ENCODE data around the gene PLEKHG4B.
"Not testable (repeated sequence)": the region's sequence is repeated elsewhere in the genome, so short reads cannot be mapped to it uniquely, and the experiment has no call there.

PLEKHG4B gene

DNA sequence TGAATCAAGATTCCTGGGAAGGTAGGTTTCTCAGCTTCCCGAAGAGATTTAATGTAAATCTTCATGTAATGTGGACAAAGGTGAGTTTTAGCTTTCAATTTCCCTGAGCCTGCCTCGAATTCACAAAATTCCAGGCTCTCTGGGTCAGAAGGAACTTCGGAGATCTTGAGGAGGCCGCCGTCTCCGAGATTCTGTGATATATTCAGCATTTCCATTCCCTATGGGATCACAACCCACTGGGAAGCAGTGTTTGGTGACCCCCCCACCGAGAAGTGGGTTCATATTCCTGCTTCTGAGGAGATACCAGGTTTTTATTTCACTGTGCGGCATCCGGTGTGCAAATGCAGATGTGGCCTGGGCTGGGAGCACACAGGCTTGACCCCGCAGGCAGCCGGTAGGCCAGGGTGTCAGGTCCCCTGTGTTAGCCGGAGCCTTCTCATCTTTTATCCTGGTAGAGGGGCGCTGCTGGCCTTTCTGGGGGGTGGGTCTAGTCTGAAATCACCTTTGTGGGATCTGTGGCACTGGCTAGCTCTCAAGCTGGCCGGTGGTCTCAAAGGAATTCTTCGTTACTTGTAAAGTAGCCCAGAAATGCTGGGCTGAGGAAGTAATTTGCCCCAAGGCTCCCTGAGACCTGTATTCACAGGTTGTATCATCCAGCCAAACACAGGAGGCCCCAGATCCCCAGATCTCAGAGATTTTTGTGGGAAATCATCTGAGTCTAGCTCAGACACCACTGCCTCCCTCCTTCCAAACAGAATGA lies 1.4 kb downstream of the PLEKHG4B start:
- TF ChIP-seq, protein P1, sequence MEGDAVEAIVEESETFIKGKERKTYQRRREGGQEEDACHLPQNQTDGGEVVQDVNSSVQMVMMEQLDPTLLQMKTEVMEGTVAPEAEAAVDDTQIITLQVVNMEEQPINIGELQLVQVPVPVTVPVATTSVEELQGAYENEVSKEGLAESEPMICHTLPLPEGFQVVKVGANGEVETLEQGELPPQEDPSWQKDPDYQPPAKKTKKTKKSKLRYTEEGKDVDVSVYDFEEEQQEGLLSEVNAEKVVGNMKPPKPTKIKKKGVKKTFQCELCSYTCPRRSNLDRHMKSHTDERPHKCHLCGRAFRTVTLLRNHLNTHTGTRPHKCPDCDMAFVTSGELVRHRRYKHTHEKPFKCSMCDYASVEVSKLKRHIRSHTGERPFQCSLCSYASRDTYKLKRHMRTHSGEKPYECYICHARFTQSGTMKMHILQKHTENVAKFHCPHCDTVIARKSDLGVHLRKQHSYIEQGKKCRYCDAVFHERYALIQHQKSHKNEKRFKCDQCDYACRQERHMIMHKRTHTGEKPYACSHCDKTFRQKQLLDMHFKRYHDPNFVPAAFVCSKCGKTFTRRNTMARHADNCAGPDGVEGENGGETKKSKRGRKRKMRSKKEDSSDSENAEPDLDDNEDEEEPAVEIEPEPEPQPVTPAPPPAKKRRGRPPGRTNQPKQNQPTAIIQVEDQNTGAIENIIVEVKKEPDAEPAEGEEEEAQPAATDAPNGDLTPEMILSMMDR (IDR thresholded peaks at IDR 0.05; ENCODE audit: low read depth, low read length, missing control alignments), result no peak
- no peak overlapping the region for H3K4me3 ChIP-seq (ENCODE audit: low read depth, low read length)
- DNase-seq (ENCODE audit: low read depth), result no peak

DNA sequence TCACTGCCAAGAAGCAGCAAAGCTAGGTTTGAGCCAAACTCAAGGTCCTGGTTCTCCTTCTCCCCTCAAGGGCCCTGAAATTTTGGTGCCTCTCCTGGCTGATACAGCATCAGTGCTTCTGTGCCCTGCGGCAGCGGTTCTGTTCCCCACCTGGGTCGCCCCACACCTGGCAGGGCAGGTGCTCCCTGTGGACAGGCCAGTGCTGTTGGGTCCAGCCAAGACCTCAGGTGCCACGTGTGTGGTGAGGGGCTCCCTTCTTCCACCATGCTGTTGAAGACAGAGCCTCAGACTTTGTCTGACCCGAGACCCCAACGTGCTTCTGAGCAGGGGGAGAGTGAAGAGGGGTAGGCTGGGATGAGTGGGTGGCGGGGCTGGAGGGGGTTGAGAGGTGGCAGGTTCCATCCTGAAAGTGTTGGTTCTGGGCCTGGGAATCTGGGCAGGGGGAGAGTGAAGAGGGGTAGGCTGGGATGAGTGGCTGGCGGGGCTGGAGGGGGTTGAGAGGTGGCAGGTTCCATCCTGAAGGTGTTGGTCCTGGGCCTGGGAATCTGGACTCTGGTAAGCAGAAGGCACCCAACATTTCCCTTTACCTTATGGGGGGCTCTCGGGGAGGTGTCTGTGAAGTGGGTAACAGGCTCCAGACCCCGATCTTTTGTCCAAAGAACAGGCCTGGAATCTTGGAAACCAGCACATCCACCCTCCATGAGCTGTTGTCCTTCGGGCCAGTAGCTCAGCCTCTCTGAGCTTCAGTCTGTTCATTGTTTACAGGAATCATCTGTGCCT lies 2.3 kb downstream of the PLEKHG4B start:
- TF ChIP-seq, protein P1 (IDR thresholded peaks at IDR 0.05; ENCODE audit: low read depth, low read length, missing control alignments), result no peak
- H3K4me3 ChIP-seq (ENCODE audit: low read depth, low read length), result no peak overlapping the region
- no peak for DNase-seq (ENCODE audit: low read depth)

DNA sequence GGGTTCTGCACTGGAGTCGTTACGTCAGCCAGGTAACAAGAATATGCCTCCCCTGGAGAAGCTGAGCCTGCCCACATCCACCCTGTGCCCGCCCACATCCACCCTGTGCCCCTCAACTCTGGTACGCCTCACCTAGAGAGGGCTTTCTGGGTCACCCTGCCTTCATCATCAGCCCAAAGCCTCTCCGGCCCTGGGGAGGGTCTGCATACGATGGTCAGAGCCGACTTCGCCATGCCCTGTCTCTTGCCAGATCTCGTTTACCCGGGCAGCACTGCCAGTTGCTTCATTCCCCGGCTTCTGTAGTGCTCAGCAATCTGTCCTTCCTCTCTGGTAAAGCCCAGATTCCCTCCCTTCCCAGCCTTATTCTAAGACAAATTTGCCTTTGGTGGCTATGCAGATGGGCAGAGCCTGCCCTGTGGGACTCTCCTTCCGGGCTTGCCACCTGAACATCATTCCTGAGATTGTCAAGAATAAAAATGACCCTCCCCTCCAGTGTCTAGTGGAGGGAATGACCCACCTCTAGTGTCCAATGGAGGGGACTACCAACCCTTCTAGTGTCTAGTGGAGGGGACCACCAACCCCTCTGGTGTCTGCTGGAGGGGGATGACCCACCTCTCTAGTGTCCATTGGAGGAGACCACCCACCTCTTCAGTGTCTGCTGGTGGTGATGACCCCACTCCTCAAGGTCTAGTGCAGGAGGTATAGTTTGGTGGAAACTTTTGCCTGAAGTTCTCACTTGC lies 3.4 kb downstream of the PLEKHG4B start:
- DNase-seq (ENCODE audit: low read depth), result no peak
- H3K4me3 ChIP-seq (ENCODE audit: low read depth, low read length), result no peak overlapping the region
- TF ChIP-seq, protein P1 (IDR thresholded peaks at IDR 0.05; ENCODE audit: low read depth, low read length, missing control alignments), result no peak

DNA sequence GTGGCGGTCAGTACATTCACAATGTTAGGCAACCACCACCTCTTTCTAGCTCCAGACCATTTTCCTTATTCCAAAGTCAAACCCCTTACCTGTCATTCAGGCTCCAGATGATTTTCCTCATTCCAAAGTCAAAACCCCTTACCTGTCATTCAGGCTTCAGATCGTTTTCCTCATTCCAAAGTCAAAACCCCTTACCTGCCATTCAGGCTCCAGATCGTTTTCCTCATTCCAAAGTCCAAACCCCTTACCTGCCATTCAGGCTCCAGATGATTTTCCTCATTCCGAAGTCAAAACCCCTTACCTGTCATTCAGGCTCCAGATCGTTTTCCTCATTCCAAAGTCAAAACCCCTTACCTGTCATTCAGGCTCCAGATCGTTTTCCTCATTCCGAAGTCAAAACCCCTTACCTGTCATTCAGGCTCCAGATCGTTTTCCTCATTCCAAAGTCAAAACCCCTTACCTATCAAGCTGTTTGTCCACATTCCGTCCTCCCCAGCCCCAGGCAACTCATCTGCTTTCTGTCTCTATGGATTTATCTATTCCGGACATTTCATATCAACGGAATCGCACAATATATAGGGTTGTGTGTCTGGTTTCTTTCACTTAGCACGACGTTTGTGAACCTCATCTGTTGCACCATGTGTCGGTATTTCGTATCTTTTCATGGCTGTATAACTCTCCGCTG lies 5.2 kb downstream of the PLEKHG4B start:
- H3K4me3 ChIP-seq (ENCODE audit: low read depth, low read length), result no peak overlapping the region
- TF ChIP-seq, protein P1 (IDR thresholded peaks at IDR 0.05; ENCODE audit: low read depth, low read length, missing control alignments), result no peak
- DNase-seq (ENCODE audit: low read depth), result no peak

DNA sequence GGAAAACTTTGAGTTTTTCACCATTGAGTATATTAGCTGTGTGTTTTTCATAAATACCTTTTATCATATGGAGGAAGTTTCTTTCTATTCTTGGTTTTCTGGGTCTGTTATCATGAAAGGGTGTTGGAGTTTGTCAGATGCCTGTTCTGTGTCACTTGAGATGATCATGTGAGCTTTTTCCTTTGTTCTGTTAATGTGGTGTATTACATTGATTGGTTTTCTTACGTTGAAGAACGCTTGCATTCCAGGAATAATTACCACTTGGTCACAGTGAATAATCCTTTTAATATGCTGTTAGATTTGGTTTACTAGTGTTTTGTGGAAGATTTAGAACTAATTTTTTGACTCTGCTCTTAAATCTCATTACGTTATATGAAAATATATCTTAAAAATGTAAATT lies 7.8 kb downstream of the PLEKHG4B start:
- H3K4me3 ChIP-seq (ENCODE audit: low read depth, low read length), result no peak overlapping the region
- TF ChIP-seq, protein P1 (IDR thresholded peaks at IDR 0.05; ENCODE audit: low read depth, low read length, missing control alignments), result no peak
- DNase-seq (ENCODE audit: low read depth), result no peak

DNA sequence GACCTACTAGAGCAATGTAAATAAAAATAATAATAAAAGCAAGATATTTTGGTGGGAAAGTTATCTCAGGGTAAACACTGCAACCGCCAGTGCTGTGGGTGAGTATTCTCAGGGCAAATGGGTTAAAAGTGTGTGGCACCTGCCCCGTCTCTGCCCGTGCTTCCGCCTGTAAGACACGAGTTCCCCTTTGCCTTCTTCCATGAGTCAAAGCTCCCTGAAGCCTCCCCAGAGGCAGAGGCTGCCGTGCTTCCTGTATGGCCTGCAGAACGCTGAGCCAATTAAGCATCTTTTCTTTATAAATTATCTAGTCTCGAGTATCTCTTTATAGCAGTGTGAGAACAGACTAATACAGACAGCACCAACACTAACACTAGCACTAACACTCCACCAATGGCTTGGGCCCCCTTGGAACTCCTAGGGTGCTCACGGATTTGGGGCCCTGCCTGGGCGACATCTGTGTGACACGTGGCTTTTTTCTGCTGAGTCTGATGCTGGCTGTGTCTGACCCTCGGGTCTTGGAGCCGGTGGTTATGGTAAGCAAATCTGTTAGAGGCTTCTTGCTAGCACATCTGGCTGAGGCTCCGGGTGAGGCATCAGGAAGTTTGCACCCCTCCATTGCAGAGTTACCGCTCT lies 10.6 kb downstream of the PLEKHG4B start:
- TF ChIP-seq, protein P1 (IDR thresholded peaks at IDR 0.05; ENCODE audit: low read depth, low read length, missing control alignments), result no peak

DNA sequence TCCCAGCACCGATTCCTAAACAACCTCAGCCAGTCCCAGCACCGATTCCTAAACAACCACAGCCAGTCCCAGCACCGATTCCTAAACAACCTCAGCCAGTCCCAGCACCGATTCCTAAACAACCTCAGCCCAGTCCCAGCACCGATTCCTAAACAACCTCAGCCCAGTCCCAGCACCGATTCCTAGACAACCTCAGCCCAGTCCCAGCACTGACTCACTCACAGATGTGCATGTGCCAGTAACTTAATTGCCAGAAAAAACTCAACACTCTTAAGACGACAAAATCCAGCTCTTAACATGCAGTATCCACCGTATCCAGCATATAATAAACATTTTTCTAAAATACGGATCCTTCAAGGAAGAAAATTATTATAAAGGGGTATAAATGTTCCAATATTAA lies 12.1 kb downstream of the PLEKHG4B start:
- H3K4me3 ChIP-seq (ENCODE audit: low read depth, low read length); DNase-seq (ENCODE audit: low read depth): not testable (repeated sequence)

More for the DNA sequence above, 10.6 kb downstream of the PLEKHG4B start:
- no peak for DNase-seq (ENCODE audit: low read depth)
- H3K4me3 ChIP-seq (ENCODE audit: low read depth, low read length), result no peak overlapping the region
